Activated naive CD8-positive, alpha-beta T cell treated with anti-CD3 and anti-CD28 coated beads, Interleukin-2, amount 10 ng/mL, durations not matched to agents 7 days and 5 days (primary cell): ENCODE data around the gene RNF150. TPM values are rescaled to one million over a fixed set of nuclear protein-coding genes. Genes with fewer than 3 reads are reported as not detected.

Experiments used
- ATAC-seq: fragments of 150-1000 bp; cut with Tn5 transposase; one replicate; pipeline ENCODE4 v1.10.0; 2021; ENCODE audit warnings: low read depth, moderate library complexity
- POLR2A ChIA-PET: fragments of 350-600 bp; sonication (Branson Sonifier 250); formaldehyde crosslinking; loops from one replicate; lab custom pipeline; 2021; ENCODE audit warnings: antibody characterized with exemption; lab: Charles Lee
- DNase-seq: peaks from one replicate; pipeline ENCODE4 v3.0.0; 2021
- H3K27ac Mint-ChIP-seq: one replicate; pipeline ENCODE4 v1.8.0; 2022; ENCODE audit warnings: mild to moderate bottlenecking, mixed read lengths
- H3K27me3 Mint-ChIP-seq: one replicate; pipeline ENCODE4 v1.8.0; 2022; ENCODE audit warnings: mild to moderate bottlenecking, moderate library complexity, mixed read lengths
- H3K36me3 Mint-ChIP-seq: one replicate; pipeline ENCODE4 v1.8.0; 2021; ENCODE audit warnings: mild to moderate bottlenecking, mixed read lengths
- H3K4me1 Mint-ChIP-seq: one replicate; pipeline ENCODE4 v1.8.0; 2021; ENCODE audit warnings: mixed read lengths
- H3K4me3 Mint-ChIP-seq: one replicate; pipeline ENCODE4 v1.8.0; 2022; ENCODE audit warnings: mild to moderate bottlenecking, moderate library complexity, mixed read lengths
- H3K9me3 Mint-ChIP-seq: one replicate; pipeline ENCODE4 v1.8.0; 2021; ENCODE audit warnings: mixed read lengths
- total RNA-seq, 2 experiments: library from RNA; stranded (reverse); gene quantifications; one replicate each; pipeline ENCODE4 v1.2.3, GENCODE V29; 2021

RNF150 gene
- total RNA-seq, 2 experiments from 2014 or later: not detected

GRCh38 chr4:141047228-141047884, 85.9 kb downstream of the RNF150 start:
- DNase-seq: no peak

GRCh38 chr4:141046255-141046654, 87.0 kb downstream of the RNF150 start:
- Mint-ChIP-seq H3K27ac (no peak overlapping the region), H3K4me1 (no peaks in the 10 kb centered on the region), H3K9me3 (peaks cover 3% of the 10 kb centered on the region), H3K4me3 (no peak overlapping the region), H3K36me3 (no peaks in the 10 kb centered on the region), H3K27me3 (peaks cover 8% of the 10 kb centered on the region)
- POLR2A ChIA-PET: no interaction called here
- peak; percentile 10 for ATAC-seq
- DNase-seq: no peak

More at GRCh38 chr4:141047228-141047884, 85.9 kb downstream of the RNF150 start:
- H3K36me3 Mint-ChIP-seq: no peaks in the 10 kb centered on the region
- no peak overlapping the region for H3K27ac Mint-ChIP-seq
- no peaks in the 10 kb centered on the region for H3K4me1 Mint-ChIP-seq
- POLR2A ChIA-PET: no interaction called here
- peaks cover 6% of the 10 kb centered on the region for H3K9me3 Mint-ChIP-seq
- H3K27me3 Mint-ChIP-seq: peaks cover 6% of the 10 kb centered on the region
- no peak for ATAC-seq
- H3K4me3 Mint-ChIP-seq: no peak overlapping the region

GRCh38 chr4:141045848-141046247, 87.4 kb downstream of the RNF150 start:
- no peaks in the 10 kb centered on the region for H3K4me1 Mint-ChIP-seq
- H3K4me3 Mint-ChIP-seq: no peak overlapping the region
- no peaks in the 10 kb centered on the region for H3K36me3 Mint-ChIP-seq
- peaks cover 10% of the 10 kb centered on the region for H3K27me3 Mint-ChIP-seq
- POLR2A ChIA-PET: no interaction called here
- H3K9me3 Mint-ChIP-seq: peaks cover 3% of the 10 kb centered on the region
- H3K27ac Mint-ChIP-seq: no peak overlapping the region
- no peak for DNase-seq
- no peak for ATAC-seq

- Mint-ChIP-seq H3K36me3 (no peaks in the 10 kb centered on the region), H3K9me3 (no peaks in the 10 kb centered on the region), H3K4me1 (no peaks in the 10 kb centered on the region), H3K27me3 (peaks cover 10% of the 10 kb centered on the region), H3K4me3 (no peak overlapping the region), H3K27ac (no peak overlapping the region)
- POLR2A ChIA-PET: no interaction called here
- DNase-seq: no peak
- no peak for ATAC-seq
Observed at GRCh38 chr4:141041021-141041476, 92.2 kb downstream of the RNF150 start.

GRCh38 chr4:141039156-141039555, 94.1 kb downstream of the RNF150 start:
- no peaks in the 10 kb centered on the region for H3K4me1 Mint-ChIP-seq
- POLR2A ChIA-PET: no interaction called here
- no peak overlapping the region for H3K27ac Mint-ChIP-seq
- H3K36me3 Mint-ChIP-seq: no peaks in the 10 kb centered on the region
- H3K9me3 Mint-ChIP-seq: no peaks in the 10 kb centered on the region
- no peak for DNase-seq
- no peak overlapping the region for H3K4me3 Mint-ChIP-seq
- peaks cover 6% of the 10 kb centered on the region for H3K27me3 Mint-ChIP-seq
- ATAC-seq: no peak

GRCh38 chr4:141038428-141038827, 94.8 kb downstream of the RNF150 start:
- Mint-ChIP-seq H3K27me3 (peaks cover 6% of the 10 kb centered on the region), H3K27ac (no peak overlapping the region), H3K4me1 (no peaks in the 10 kb centered on the region), H3K9me3 (no peaks in the 10 kb centered on the region), H3K36me3 (no peaks in the 10 kb centered on the region), H3K4me3 (no peak overlapping the region)
- ATAC-seq (no peak), DNase-seq (no peak)
- POLR2A ChIA-PET: no interaction called here

GRCh38 chr4:141037446-141037845, 95.8 kb downstream of the RNF150 start:
- Mint-ChIP-seq H3K27ac (no peak overlapping the region), H3K4me3 (no peak overlapping the region), H3K9me3 (no peaks in the 10 kb centered on the region), H3K27me3 (peaks cover 6% of the 10 kb centered on the region), H3K36me3 (no peaks in the 10 kb centered on the region), H3K4me1 (no peaks in the 10 kb centered on the region)
- POLR2A ChIA-PET: no interaction called here
- ATAC-seq (no peak), DNase-seq (no peak)

GRCh38 chr4:141036786-141037185, 96.5 kb downstream of the RNF150 start:
- POLR2A ChIA-PET: no interaction called here
- no peaks in the 10 kb centered on the region for H3K9me3 Mint-ChIP-seq
- ATAC-seq: no peak
- H3K36me3 Mint-ChIP-seq: no peaks in the 10 kb centered on the region
- H3K27me3 Mint-ChIP-seq: peaks cover 4% of the 10 kb centered on the region
- DNase-seq: no peak
- H3K4me1 Mint-ChIP-seq: no peaks in the 10 kb centered on the region
- no peak overlapping the region for H3K4me3 Mint-ChIP-seq
- H3K27ac Mint-ChIP-seq: no peak overlapping the region

GRCh38 chr4:141035920-141036319, 97.3 kb downstream of the RNF150 start:
- DNase-seq (no peak), ATAC-seq (no peak)
- Mint-ChIP-seq H3K27me3 (no peaks in the 10 kb centered on the region), H3K4me1 (no peaks in the 10 kb centered on the region), H3K27ac (no peak overlapping the region), H3K36me3 (no peaks in the 10 kb centered on the region), H3K9me3 (no peaks in the 10 kb centered on the region), H3K4me3 (no peak overlapping the region)
- POLR2A ChIA-PET: no interaction called here

- H3K4me3 Mint-ChIP-seq: no peak overlapping the region
- peaks cover 1% of the 10 kb centered on the region for H3K9me3 Mint-ChIP-seq
- POLR2A ChIA-PET: no interaction called here
- no peak overlapping the region for H3K27ac Mint-ChIP-seq
- DNase-seq: no peak
- H3K36me3 Mint-ChIP-seq: no peaks in the 10 kb centered on the region
- H3K27me3 Mint-ChIP-seq: no peaks in the 10 kb centered on the region
- no peaks in the 10 kb centered on the region for H3K4me1 Mint-ChIP-seq
- ATAC-seq: no peak
Observed at GRCh38 chr4:141028024-141028529, 105.2 kb downstream of the RNF150 start.

GRCh38 chr4:141027421-141027820, 105.8 kb downstream of the RNF150 start:
- Mint-ChIP-seq H3K27ac (no peak overlapping the region), H3K9me3 (peaks cover 1% of the 10 kb centered on the region), H3K27me3 (no peaks in the 10 kb centered on the region), H3K4me3 (no peak overlapping the region), H3K36me3 (no peaks in the 10 kb centered on the region), H3K4me1 (no peaks in the 10 kb centered on the region)
- POLR2A ChIA-PET: no interaction called here
- no peak for DNase-seq
- no peak for ATAC-seq

- Mint-ChIP-seq H3K36me3 (no peaks in the 10 kb centered on the region), H3K4me1 (no peaks in the 10 kb centered on the region), H3K9me3 (peaks cover 1% of the 10 kb centered on the region), H3K4me3 (no peak overlapping the region), H3K27ac (no peak overlapping the region), H3K27me3 (no peaks in the 10 kb centered on the region)
- POLR2A ChIA-PET: no interaction called here
- ATAC-seq: no peak
- DNase-seq: no peak
Observed at GRCh38 chr4:141026900-141027299, 106.4 kb downstream of the RNF150 start.

- peaks cover 1% of the 10 kb centered on the region for H3K9me3 Mint-ChIP-seq
- no peak overlapping the region for H3K27ac Mint-ChIP-seq
- POLR2A ChIA-PET: no interaction called here
- no peak overlapping the region for H3K4me3 Mint-ChIP-seq
- DNase-seq (no peak), ATAC-seq (no peak)
- no peaks in the 10 kb centered on the region for H3K4me1 Mint-ChIP-seq
- H3K36me3 Mint-ChIP-seq: no peaks in the 10 kb centered on the region
- no peaks in the 10 kb centered on the region for H3K27me3 Mint-ChIP-seq
Observed at GRCh38 chr4:141023051-141023450, 110.2 kb downstream of the RNF150 start.

- Mint-ChIP-seq H3K36me3 (no peaks in the 10 kb centered on the region), H3K27ac (no peak overlapping the region), H3K27me3 (no peaks in the 10 kb centered on the region), H3K9me3 (peaks cover 1% of the 10 kb centered on the region), H3K4me3 (no peak overlapping the region), H3K4me1 (no peaks in the 10 kb centered on the region)
- DNase-seq (no peak), ATAC-seq (no peak)
- POLR2A ChIA-PET: no interaction called here
Observed at GRCh38 chr4:141022111-141022695, 111.1 kb downstream of the RNF150 start.
